Activated naive CD4-positive, alpha-beta T cell treated with anti-CD3 and anti-CD28 coated beads for 36 hours (primary cell): Measurements from ENCODE around the gene MB21D2. TPM values are rescaled to one million over a fixed set of nuclear protein-coding genes. Genes with fewer than 3 reads are reported as not detected.

ENCODE experiments used
- CTCF ChIA-PET: fragments of 350-600 bp; sonication (Branson Sonifier 250); formaldehyde crosslinking; loops from one replicate; lab custom pipeline; 2021; ENCODE audit warnings: antibody characterized with exemption; lab: Charles Lee
- DNase-seq: peaks from one replicate; pipeline ENCODE4 v3.0.0-alpha.2; 2020
- H3K27ac Mint-ChIP-seq: one replicate; pipeline ENCODE4 v1.8.0; 2021; ENCODE audit warnings: mild to moderate bottlenecking, mixed read lengths
- H3K27me3 Mint-ChIP-seq: one replicate; pipeline ENCODE4 v1.8.0; 2021; ENCODE audit warnings: low read depth, mixed read lengths
- H3K36me3 Mint-ChIP-seq: one replicate; pipeline ENCODE4 v1.8.0; 2021; ENCODE audit warnings: low read depth, mixed read lengths
- H3K4me1 Mint-ChIP-seq: one replicate; pipeline ENCODE4 v1.8.0; 2021; ENCODE audit warnings: low read depth, mixed read lengths
- H3K4me3 Mint-ChIP-seq: one replicate; pipeline ENCODE4 v1.8.0; 2021; ENCODE audit warnings: mild to moderate bottlenecking, moderate library complexity, mixed read lengths
- H3K9me3 Mint-ChIP-seq: one replicate; pipeline ENCODE4 v1.8.0; 2021; ENCODE audit warnings: mixed read lengths
- intact Hi-C: fragments of 100-400 bp; cut with micrococcal nuclease; formaldehyde crosslinking; loops from one replicate; pipeline ENCODE4 v1.15.1; 2023
- total RNA-seq, 2 experiments: library from RNA; stranded (reverse); gene quantifications; one replicate each; pipeline ENCODE4 v1.2.3, GENCODE V29; 2021

MB21D2 gene
- total RNA-seq, 2 experiments from 2014 or later = 6.4 to 6.5 TPM

- CTCF ChIA-PET = interaction anchor here (0.6 to 1.4 kb wide), 3 partner anchors 19 to 205 kb away, joined by 3 to 4 read pairs (median 3); no protein-coding TSS in a partner anchor
- H3K9me3 Mint-ChIP-seq = peaks cover 1% of the 10 kb centered on the region
- no peaks in the 10 kb centered on the region for H3K27me3 Mint-ChIP-seq
- no peaks in the 10 kb centered on the region for H3K36me3 Mint-ChIP-seq
- H3K4me1 Mint-ChIP-seq = peaks cover 47% of the 10 kb centered on the region
- H3K27ac Mint-ChIP-seq = peak overlapping the region; percentile 22
- no peak for DNase-seq
- intact Hi-C loops = loop anchor here (1.0 kb wide), 2 partner anchors 63 to 81 kb away; partner anchors contain the start of gene MB21D2
- H3K4me3 Mint-ChIP-seq = no peak overlapping the region
Measured at GRCh38 chr3:192835818-192836815, 81.5 kb downstream of the MB21D2 start.

GRCh38 chr3:192834428-192834827 lies 83.2 kb downstream of the MB21D2 start:
- H3K27me3 Mint-ChIP-seq = no peaks in the 10 kb centered on the region
- intact Hi-C loops = no loop called here
- peaks cover 48% of the 10 kb centered on the region for H3K4me1 Mint-ChIP-seq
- no peaks in the 10 kb centered on the region for H3K36me3 Mint-ChIP-seq
- CTCF ChIA-PET = no interaction called here
- DNase-seq = no peak
- H3K9me3 Mint-ChIP-seq = peaks cover 1% of the 10 kb centered on the region
- no peak overlapping the region for H3K4me3 Mint-ChIP-seq
- no peak overlapping the region for H3K27ac Mint-ChIP-seq

GRCh38 chr3:192833177-192833890 lies 84.3 kb downstream of the MB21D2 start:
- H3K4me1 Mint-ChIP-seq = peaks cover 45% of the 10 kb centered on the region
- H3K4me3 Mint-ChIP-seq = no peak overlapping the region
- DNase-seq = no peak
- intact Hi-C loops = no loop called here
- CTCF ChIA-PET = interaction anchor here (0.6 kb wide), 1 partner anchor 67 kb away, joined by 3 read pairs; no protein-coding TSS in a partner anchor
- H3K9me3 Mint-ChIP-seq = peaks cover 1% of the 10 kb centered on the region
- no peak overlapping the region for H3K27ac Mint-ChIP-seq
- no peaks in the 10 kb centered on the region for H3K36me3 Mint-ChIP-seq
- no peaks in the 10 kb centered on the region for H3K27me3 Mint-ChIP-seq

- peaks cover 1% of the 10 kb centered on the region for H3K9me3 Mint-ChIP-seq
- no peaks in the 10 kb centered on the region for H3K36me3 Mint-ChIP-seq
- no peak overlapping the region for H3K4me3 Mint-ChIP-seq
- peaks cover 32% of the 10 kb centered on the region for H3K4me1 Mint-ChIP-seq
- CTCF ChIA-PET = interaction anchor here (3.3 kb wide), 1 partner anchor 15 kb away, joined by 10 read pairs; no protein-coding TSS in a partner anchor
- no peak overlapping the region for H3K27ac Mint-ChIP-seq
- H3K27me3 Mint-ChIP-seq = no peaks in the 10 kb centered on the region
- no peak for DNase-seq
- intact Hi-C loops = loop anchor here (1.0 kb wide), 2 partner anchors 13 to 61 kb away; no protein-coding TSS in a partner anchor
Measured at GRCh38 chr3:192831801-192832347, 85.8 kb downstream of the MB21D2 start.

GRCh38 chr3:192831111-192831644 lies 86.5 kb downstream of the MB21D2 start:
- CTCF ChIA-PET = interaction anchor here (3.3 kb wide), 1 partner anchor 14 kb away, joined by 10 read pairs; no protein-coding TSS in a partner anchor
- Mint-ChIP-seq H3K4me1 (peaks cover 26% of the 10 kb centered on the region), H3K4me3 (no peak overlapping the region), H3K27me3 (no peaks in the 10 kb centered on the region), H3K36me3 (no peaks in the 10 kb centered on the region), H3K9me3 (peaks cover 1% of the 10 kb centered on the region), H3K27ac (no peak overlapping the region)
- no peak for DNase-seq
- intact Hi-C loops = loop anchor here (1.0 kb wide), 2 partner anchors 12 to 62 kb away; no protein-coding TSS in a partner anchor

- intact Hi-C loops = loop anchor here (1.0 kb wide), 2 partner anchors 11 to 63 kb away; no protein-coding TSS in a partner anchor
- no peaks in the 10 kb centered on the region for H3K27me3 Mint-ChIP-seq
- CTCF ChIA-PET = interaction anchor here (3.3 kb wide), 1 partner anchor 14 kb away, joined by 10 read pairs; no protein-coding TSS in a partner anchor
- DNase-seq = no peak
- H3K9me3 Mint-ChIP-seq = peaks cover 1% of the 10 kb centered on the region
- H3K4me1 Mint-ChIP-seq = peaks cover 19% of the 10 kb centered on the region
- H3K27ac Mint-ChIP-seq = no peak overlapping the region
- H3K4me3 Mint-ChIP-seq = no peak overlapping the region
- no peaks in the 10 kb centered on the region for H3K36me3 Mint-ChIP-seq
Measured at GRCh38 chr3:192830291-192831110, 87.2 kb downstream of the MB21D2 start.

GRCh38 chr3:192827863-192828594 lies 89.6 kb downstream of the MB21D2 start:
- CTCF ChIA-PET = interaction anchor here (0.5 to 1.4 kb wide), 2 partner anchors 77 to 80 kb away, joined by 3 to 4 read pairs; no protein-coding TSS in a partner anchor
- no peak overlapping the region for H3K27ac Mint-ChIP-seq
- H3K4me1 Mint-ChIP-seq = peaks cover 9% of the 10 kb centered on the region

GRCh38 chr3:192827208-192827607 lies 90.4 kb downstream of the MB21D2 start:
- Mint-ChIP-seq H3K4me1 (peaks cover 9% of the 10 kb centered on the region), H3K9me3 (no peaks in the 10 kb centered on the region), H3K36me3 (no peaks in the 10 kb centered on the region), H3K27ac (no peak overlapping the region), H3K27me3 (no peaks in the 10 kb centered on the region), H3K4me3 (no peak overlapping the region)
- intact Hi-C loops = no loop called here
- DNase-seq = no peak
- CTCF ChIA-PET = interaction anchor here (0.5 to 1.4 kb wide), 4 partner anchors 10 to 214 kb away, joined by 3 to 5 read pairs (median 4); no protein-coding TSS in a partner anchor

More at GRCh38 chr3:192827863-192828594, 89.6 kb downstream of the MB21D2 start:
- intact Hi-C loops = no loop called here
- Mint-ChIP-seq H3K36me3 (no peaks in the 10 kb centered on the region), H3K4me3 (no peak overlapping the region), H3K27me3 (no peaks in the 10 kb centered on the region), H3K9me3 (no peaks in the 10 kb centered on the region)
- DNase-seq = no peak

- H3K4me3 Mint-ChIP-seq = no peak overlapping the region
- CTCF ChIA-PET = interaction anchor here (0.7 to 1.4 kb wide), 3 partner anchors 9 to 144 kb away, joined by 4 to 6 read pairs (median 5); no protein-coding TSS in a partner anchor
- H3K27me3 Mint-ChIP-seq = no peaks in the 10 kb centered on the region
- DNase-seq = no peak
- no peak overlapping the region for H3K27ac Mint-ChIP-seq
- intact Hi-C loops = no loop called here
- peaks cover 6% of the 10 kb centered on the region for H3K4me1 Mint-ChIP-seq
- no peaks in the 10 kb centered on the region for H3K9me3 Mint-ChIP-seq
- no peaks in the 10 kb centered on the region for H3K36me3 Mint-ChIP-seq
Measured at GRCh38 chr3:192826214-192827006, 91.2 kb downstream of the MB21D2 start.
